T-helper 2 cell treated with Interferon-gamma antibody and Interleukin-4, amounts not matched to agents 100 ng/mL and 5 ng/mL, for 36 hours (primary cell): Measurements from ENCODE around the gene TMEM91. TPM values are rescaled to one million over a fixed set of nuclear protein-coding genes. Genes with fewer than 3 reads are reported as not detected.
"Not testable (repeated sequence)": the region's sequence is repeated elsewhere in the genome, so short reads cannot be mapped to it uniquely, and the experiment has no call there.

Source experiments
- intact Hi-C: fragments of 100-400 bp; cut with micrococcal nuclease; formaldehyde crosslinking; loops from one replicate; pipeline ENCODE4 v1.15.1; 2023
- total RNA-seq: library from RNA; stranded (reverse); gene quantifications from 2 replicates; pipeline ENCODE4 v1.2.3, GENCODE V29; 2022

Gene TMEM91
- total RNA-seq, 1 donor from 2014 or later: 5.6 TPM

DNA sequence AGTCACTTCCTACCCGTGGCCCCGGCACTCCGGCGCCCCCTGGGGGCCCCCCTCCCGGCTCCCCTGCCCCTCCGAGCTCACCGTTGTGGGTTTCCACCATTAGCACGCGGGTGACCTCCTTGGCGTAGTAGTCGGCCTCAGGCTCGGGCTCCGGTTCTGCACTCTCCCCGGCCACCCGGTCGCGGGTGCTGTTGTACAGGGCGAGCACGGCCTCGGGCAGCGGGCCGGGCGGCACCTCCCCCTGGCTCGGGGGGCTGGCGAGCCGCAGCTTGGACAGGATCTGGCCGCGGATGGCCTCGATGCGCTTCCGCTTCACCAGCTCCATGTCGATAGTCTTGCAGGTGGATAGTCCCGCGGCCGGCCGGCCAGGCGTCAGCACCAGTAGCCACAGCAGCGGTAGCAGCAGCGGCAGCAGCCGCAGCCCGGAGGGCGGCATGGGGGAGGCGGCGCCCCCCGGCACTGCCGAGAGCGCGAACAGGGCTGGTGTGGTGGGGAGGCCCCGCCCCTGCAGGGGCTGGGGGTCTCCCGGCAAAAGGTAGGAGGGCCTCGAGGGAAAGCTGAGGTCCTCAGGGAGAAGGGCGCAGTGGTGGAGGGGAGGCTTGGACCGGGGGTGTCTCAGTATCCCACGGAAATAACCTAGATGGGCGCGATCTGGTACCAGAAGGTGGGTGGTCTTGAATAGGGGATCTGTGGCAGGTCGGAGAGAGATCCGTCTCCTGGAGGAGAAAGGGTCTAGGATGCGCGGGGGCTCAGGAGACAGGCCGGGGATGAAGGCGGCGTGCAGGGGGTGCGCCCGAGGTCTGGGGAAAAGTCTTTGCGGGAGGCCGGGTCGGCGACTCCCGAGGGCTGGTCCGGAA lies 23.5 kb upstream of the TMEM91 start:
- intact Hi-C loops: loop anchor here (1.0 to 10.0 kb wide), 5 partner anchors 25 to 192 kb away; partner anchors contain the start of gene CCDC97

DNA sequence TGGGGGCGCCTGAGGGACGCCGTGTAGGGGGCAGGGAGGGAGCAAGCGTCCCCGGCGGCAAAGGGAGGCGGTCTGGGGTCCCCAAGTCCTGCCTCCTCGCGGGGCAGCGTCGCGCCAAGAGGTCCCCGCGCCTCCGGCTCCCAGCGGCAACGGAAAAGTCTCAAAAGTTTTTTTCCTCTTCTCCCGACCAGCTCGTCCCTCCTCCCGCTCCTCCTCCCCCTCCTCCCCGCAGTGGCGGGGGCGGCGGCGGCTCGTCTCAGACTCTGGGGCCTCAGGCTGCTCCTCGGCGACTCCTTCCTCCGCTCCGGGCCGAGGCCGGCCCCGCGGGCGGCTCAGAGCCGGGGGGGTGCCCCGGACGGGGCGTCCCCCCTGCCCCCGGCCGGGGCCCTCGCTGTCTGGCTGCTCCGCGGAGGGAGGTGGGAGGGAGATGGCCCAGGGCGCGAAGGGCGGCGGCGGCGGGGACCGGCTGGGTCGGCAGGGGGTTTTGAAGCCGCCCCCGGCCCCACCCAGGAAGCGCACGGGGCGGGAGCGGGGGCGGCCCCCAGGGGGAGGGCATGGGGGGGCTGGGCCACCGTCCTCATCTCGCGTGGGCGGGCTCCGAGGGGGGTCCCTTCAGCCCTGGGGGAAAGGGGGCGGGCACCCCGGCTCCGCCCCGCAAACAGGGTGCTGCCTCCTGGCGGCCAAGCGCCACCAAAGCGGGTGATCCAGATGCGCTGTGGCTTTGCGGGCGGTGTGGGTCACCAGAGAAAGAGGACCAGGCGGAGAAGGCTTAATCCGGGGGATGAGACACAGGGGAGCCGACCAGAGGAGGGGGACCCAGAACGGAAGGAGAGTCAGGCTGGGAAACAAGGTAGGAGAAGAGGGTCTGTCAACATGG lies 22.6 kb upstream of the TMEM91 start, which contains the start of gene TGFB1:
TSS of gene TGFB1 (minus strand) at position 457 of the 877 bp plus-strand sequence. CDS start 878 bp downstream, outside the sequence.
- intact Hi-C loops: loop anchor here (1.0 to 10.0 kb wide), 5 partner anchors 10 to 191 kb away; partner anchors contain the start of gene CCDC97

DNA sequence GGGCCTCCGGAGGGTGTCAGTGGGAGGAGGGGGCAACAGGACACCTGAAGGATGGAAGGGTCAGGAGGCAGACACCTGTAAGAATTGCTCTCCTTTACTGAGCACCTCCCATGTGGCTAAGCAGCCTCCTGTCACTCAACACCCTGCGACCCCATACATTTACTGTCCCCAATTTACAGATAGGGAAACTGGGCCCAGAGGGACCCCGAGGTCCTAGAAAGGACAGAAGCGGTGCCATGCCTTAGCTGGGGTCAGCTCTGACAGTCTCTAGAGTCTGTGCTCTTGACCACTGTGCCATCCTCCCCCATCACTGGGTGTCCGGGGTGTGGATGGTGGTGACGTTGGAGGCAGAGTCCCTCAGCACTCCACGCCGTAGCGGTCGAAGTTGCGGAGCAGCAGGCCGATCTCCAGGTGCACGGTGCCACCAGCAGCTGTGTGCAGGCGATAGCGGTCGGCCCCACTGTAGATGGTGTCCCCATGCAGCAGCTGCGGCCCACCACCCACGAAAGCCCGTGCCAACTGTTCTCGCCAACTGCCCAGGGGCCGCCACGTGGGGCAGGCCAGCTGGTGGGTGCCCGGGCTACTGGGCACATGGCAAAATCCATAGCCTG lies 21.9 kb upstream of the TMEM91 start:
- intact Hi-C loops: loop anchor here (1.0 to 10.0 kb wide), 2 partner anchors 9 to 190 kb away; no protein-coding TSS in a partner anchor

DNA sequence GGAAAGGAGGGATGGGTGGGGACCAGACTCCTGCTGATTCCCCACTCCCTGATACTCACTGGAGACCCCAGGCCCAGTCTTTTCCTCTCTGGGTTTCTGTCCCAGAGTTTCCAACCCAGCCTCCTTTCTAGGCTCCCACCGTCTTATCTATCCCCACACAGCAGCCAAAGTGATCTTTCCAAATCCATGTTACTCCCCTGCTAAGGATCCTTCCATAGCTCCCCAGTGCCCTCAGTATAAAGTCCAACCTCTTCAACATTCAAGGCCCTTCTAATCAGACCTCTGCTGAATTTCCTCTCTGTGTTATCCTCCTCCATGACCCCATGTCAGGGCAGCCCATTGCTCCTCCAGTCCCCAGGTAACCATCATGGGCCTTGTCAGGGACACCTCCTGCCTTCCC lies 21.3 kb upstream of the TMEM91 start:
- intact Hi-C loops: loop anchor here (10.0 kb wide), 1 partner anchor 190 kb away; no protein-coding TSS in a partner anchor

DNA sequence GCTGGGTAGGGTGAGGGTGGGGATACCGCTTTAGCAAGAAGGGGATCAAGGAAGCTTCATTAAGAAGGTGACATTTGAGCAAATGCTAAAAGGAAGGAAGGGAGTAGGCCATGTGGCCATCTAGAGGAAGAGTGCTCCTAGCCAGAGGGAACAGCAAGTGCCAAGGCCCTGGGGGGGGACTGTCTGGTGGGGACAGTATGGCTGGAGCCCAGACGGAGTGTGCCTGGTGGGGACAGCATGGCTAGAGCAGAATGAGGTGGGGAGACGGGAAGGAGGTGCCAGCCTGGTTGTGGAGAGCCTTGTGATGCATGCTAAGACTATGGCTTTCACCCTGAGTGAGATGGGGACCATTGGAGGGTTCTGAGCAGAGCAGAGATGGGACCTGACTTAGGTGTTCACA lies 20.5 kb upstream of the TMEM91 start:
- intact Hi-C loops: loop anchor here (10.0 kb wide), 1 partner anchor 189 kb away; no protein-coding TSS in a partner anchor

DNA sequence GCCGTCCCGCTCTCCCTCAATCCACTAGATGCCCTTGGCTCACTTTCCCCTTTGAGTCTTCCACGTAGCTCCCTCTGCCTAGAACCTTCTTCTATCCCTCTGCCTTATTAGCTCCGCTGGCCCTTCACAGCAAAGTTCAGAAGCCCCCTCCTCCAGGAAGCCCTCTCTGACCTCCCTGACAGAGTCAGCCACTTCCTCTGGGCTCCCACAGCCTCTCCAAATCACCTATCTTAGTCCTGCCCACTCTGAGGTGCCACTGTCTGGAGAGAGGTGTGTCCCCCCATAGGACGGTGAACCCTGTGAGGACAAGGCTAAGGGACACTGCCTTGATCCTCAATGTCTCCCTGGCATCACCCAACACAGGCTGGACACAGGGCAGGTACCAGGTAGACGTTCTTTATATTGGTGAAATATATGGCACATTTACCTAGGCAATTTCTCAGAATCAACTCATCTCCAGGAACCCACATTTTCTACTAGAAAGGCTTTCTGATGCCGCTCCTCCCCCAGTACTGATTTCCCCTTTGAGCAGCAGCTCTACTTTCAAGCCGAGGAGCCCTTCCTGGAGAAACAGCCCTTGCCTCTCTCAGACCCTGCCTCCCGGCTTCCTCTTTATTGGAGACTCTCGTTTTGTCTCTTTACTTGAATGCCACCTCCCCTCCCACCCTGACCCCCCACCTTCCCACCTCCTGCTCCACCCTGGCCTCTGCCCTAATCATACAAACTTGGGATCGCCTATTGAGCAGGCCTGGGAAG lies 19.2 kb upstream of the TMEM91 start:
- intact Hi-C loops: loop anchor here (1.0 to 10.0 kb wide), 2 partner anchors 40 to 188 kb away; partner anchors contain the start of genes BCKDHA and EXOSC5

DNA sequence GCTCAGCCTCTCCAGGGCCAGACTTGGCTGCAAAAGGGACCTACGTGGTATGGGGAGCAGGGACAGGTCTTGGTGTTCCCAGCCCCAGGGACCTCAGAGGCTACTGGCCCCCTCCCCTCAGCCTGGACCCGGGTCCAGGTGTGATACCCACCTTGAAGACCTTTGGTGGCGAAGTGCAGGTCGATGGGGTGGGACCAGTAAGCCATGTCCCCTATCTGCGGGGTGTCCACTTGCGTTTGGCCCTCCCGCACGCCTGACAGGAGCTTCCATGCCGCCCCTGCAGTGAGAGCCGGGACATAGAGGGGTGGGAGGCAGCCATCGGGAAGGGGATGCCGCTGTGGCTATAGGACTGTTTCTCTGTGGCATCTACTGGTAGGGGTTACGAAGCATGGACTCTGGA lies 18.6 kb upstream of the TMEM91 start:
- intact Hi-C loops: loop anchor here (1.0 to 10.0 kb wide), 2 partner anchors 40 to 187 kb away; partner anchors contain the start of genes BCKDHA and EXOSC5

DNA sequence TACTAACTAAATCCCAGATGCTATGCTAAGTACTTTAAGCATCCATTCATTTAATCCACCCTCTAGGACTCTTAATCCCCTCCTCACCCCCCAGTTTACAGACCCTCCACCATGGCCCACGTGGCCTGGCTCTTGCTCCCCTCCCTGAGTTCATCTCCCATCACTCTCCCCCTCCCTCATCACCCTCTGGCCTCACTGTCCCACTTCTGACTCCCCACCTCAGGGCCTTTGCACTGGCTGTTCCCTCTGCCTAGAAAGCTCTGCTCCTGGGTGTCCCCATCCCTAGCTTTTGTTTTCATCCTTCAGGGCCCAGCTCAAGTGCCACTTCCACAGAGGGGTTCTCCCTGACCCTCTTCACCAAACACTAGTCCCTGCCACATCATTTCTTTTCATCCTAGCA lies 16.6 kb upstream of the TMEM91 start:
- intact Hi-C loops: loop anchor here (5.0 to 10.0 kb wide), 2 partner anchors 78 to 185 kb away; partner anchors contain the start of gene DMAC2

DNA sequence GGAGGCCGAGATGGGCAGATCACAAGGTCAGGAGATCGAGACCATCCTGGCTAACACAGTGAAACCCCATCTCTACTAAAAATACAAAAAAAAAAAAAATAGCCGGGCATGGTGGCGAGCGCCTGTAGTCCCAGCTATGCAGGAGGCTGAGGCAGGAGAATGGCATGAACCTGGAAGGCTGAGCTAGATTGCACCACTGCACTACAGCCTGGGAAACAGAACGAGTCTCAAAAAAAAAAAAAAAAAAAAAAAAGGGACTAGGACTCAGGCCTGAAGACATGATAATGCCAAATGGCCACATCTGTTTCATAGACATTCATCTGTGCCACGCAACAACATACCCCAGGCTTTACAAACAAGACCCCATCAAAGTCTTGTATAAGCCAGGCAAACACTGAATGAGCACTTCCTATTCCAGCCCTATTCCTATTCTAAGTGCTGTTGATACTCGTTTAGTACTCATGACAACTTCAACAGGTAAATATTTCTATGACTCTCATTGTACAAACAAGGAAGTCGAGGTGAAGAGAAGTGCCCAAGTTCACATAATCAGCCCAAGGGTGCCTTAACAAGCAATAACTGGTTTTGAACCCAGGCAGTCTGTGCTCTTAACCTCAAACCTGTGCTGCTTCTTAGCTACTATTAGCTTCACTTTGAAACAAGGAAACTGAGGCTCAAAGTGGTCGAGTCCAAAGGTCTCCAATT lies 14.0 kb upstream of the TMEM91 start:
- intact Hi-C loops: loop anchor here (5.0 kb wide), 1 partner anchor 75 kb away; the partner anchor contains the start of gene DMAC2

DNA sequence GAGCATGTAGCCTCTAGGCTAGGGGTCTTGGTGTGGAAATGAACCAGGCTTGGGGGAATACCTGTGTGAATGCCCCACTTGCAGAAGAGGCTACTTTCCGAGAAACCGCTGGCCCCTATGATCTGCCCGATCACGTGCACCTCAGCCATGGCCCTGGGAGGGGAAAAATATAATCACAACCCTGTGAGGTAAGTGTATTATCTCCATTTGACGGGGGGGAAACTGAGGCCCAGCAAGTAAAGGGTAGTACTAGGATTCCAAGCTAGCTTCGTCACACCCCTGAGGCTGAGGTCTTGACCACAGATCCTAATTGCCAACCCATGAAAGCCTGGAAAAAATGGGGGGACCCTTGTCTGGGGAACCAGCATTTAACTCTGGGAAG lies 13.0 kb upstream of the TMEM91 start:
- intact Hi-C loops: loop anchor here (1.0 to 5.0 kb wide), 2 partner anchors 9 to 74 kb away; partner anchors contain the start of gene DMAC2

DNA sequence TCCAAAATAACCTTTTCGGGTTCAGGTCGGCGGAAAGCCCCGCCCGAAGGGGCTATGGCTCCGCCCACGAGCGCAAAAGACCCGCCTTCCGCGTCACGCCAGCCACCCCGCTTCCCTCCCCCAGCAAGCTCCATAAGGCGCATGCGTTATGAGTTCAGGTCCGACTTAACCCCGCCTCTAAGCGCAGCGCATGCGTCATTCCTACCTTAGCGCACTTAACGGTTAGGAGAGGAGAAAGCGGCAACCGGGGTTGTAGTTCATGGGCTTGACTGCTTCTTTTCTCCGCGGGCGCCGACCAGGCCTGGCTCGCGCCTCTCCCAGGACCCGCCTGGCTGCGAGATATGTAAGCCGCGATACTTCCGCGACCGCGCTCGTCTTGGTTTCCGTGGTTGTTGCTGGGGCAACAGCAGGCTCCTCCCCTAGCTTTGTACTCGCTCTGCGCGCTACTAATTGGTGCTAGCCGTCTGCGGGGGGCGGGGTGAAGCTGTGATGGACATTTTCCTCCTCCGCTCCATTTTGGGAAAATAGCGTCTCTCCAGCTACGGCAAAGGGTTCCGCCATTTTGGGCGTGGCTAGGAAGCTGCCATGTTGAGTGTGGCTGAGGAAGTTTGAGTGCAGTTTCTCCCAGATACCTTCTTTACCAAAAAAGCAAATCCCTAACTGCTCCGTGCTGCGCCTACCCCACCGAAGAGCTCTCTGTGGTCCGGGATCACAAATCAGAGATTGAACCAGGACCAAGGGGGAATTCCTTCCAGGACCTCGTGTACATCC lies 12.4 kb upstream of the TMEM91 start, which contains the start of gene B9D2:
TSS of gene B9D2 (minus strand) at position 397 of the 771 bp plus-strand sequence. CDS start 630 bp downstream, outside the sequence.
- intact Hi-C loops: loop anchor here (1.0 to 5.0 kb wide), 3 partner anchors 10 to 73 kb away; partner anchors contain the start of genes BCKDHA, DMAC2 and EXOSC5

DNA sequence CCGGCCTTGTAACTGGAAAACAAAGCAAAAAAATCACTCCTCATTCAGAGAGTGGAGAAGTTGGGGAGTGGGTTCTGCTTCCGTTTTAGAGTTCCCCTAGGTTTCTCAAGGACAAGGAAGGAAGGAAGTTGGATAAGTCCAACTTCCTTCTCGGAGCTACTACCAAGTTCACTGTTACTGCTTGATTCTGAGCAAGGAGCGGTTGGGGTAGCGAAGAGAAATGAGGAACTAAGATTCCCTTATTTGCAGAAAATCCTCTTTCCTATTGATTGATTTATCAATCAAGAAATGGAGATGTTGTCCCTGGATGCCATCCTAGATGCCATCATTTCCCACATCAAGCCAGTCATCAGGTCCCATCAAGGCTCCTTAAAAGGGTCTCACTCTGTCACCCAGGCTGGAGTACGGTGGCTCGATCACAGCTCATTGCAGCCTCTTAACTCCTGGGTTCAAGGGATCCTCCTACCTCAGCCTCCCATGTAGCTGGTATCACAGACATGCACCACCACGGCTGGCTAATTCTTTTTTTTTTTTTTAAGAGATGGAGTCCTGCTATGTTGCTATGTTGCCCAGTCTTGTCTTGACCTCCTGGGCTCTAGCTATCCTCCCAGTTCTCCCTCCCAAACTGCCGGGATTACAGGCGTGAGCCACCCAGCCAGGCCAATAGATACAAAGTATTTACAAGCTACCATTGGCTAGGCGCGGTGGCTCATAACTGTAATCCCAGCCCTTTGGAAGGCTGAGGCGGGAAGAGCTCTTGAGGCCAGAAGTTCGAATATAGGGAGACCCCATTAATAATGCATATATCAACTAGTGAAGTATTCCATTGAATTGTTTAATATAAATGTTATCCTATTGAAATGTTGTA lies 11.6 kb upstream of the TMEM91 start:
- intact Hi-C loops: loop anchor here (1.0 to 5.0 kb wide), 2 partner anchors 33 to 73 kb away; partner anchors contain the start of genes BCKDHA, DMAC2 and EXOSC5

DNA sequence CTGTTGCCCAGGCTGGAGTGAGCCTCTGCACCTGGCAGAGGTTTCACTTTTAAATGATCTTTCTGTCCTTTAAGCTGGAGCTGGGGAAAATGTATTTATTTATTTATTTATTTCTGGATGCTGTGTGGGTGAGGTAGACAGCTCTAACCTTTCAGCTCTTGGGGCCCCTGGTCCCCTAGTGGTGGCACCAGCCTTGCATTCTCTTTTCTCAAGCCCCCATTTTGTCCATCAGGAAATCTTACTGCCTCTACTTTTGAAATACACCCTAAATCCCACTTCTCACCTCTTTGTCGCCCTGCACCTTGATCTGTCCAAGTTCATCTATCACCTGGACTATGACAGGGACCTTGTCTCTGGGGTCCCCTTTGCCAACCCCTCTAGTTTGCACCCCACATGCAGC lies 10.2 kb upstream of the TMEM91 start:
- intact Hi-C loops: no loop called here

DNA sequence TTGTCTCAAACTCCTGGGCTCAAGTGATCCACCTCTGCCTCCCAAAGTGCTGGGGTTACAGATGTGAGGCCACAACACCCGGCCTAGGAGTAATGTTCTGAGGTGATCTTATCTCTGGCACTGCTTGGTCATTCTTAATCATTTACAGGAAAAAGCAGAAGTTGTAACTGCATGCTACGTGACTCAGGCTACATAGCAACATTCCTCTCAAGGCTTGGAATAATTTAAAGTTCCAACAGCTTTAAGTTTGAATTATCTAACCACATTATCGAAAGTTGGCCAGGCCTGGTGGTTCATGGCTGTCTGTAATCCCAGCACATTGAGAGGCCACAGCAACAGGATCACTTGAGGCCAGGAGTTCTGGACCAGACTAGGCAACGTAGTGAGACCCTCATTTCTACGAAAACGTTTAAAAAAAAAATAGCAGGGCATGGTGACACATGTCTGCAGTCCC lies 8.5 kb upstream of the TMEM91 start:
- intact Hi-C loops: no loop called here

DNA sequence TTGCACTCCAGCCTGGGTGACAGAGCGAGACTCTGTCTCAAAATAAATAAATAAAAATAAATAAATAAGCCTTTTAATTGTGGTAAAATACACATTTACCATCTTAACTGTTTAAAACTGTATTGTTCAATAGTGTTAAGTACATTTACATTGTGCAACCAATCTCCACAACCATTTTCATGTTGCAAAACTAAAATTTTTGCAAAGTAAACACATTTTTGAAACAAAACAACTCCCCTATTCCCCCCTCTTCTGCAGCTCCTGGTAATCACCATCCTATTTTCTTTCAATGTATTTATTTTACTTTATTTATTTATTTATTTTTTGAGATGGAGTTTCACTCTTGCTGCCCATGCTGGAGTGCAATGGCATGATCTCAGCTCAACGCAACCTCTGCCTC lies 6.6 kb upstream of the TMEM91 start:
- intact Hi-C loops: no loop called here

DNA sequence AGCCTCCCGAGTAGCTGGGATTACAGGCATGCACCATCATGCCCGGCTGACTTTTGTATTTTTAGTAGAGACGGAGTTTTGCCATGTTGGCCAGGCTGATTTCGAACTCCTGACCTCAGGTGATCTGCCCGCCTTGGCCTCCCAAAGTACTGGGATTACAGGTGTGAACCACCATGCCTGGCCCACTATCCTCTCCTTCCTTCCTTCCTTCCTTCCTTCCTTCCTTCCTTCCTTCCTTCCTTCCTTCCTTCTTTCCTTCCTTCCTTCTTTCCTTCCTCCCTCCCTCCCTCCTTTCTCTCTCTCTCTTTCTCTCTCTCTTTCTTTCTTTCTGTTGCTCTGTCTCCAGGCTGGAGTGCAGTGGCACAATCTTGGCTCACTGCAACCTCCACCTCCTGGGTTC lies 5.2 kb upstream of the TMEM91 start:
- intact Hi-C loops: not testable (repeated sequence)

DNA sequence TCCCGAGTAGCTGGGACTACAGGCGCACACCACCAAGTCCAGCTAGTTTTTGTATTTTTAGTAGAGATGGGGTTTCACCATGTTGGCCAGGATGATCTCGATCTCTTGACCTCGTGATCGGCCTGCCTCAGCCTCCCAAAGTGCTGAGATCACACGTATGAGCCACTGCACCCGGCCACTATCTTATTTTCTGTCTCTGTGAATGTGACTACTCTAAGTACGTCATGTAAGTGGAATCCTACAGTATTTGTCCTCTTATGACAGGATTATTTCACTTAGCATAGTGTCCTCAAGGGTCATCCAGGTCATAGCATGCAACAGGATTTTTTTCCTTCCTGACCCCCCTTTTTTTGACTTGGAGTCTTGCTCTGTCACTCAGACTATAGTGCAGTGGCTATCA lies 4.8 kb upstream of the TMEM91 start:
- intact Hi-C loops: no loop called here
